IMR-90 (cell line): ENCODE results near the gene MAGI2. TPM values are rescaled to one million over a fixed set of nuclear protein-coding genes. Genes with fewer than 3 reads are reported as not detected.

ENCODE experiments used
- ATAC-seq: fragments of 200-7000 bp; cut with Tn5 transposase; 2 replicates; pipeline ENCODE4 v1.9.1; 2020; ENCODE audit warnings: low read depth, mild to moderate bottlenecking, moderate library complexity
- BruUV-seq: library from RNA; stranded (reverse); fragments of 400-500 nt; replicated peaks from 2 replicates; lab custom pipeline; 2021; lab: Mats Ljungman, UMichigan
- CTCF ChIA-PET: fragments of 300-600 bp; formaldehyde crosslinking; extraction: SDS; loops from one replicate; lab custom pipeline; 2021; ENCODE audit warnings: antibody characterized with exemption; lab: Yijun Ruan, JAX
- POLR2A ChIA-PET: fragments of 300-600 bp; sonication (Branson Sonifier 250); formaldehyde crosslinking; loops from one replicate; lab custom pipeline; 2022; ENCODE audit warnings: antibody characterized with exemption; ENCODE audit not compliant: unreplicated experiment; lab: Charles Lee
- DNase-seq: peaks from one replicate; pipeline ENCODE4 v3.0.0; 2013
- H2AFZ ChIP-seq: replicated peaks from 2 replicates; pipeline ENCODE3; 2013; ENCODE audit warnings: low read length, mild to moderate bottlenecking; ENCODE audit not compliant: poor library complexity
- H2AK5ac ChIP-seq: 2 replicates; pipeline ENCODE4 v1.6.1; 2013; ENCODE audit warnings: low read depth, low read length, inconsistent platforms
- H2AK9ac ChIP-seq: replicated peaks from 2 replicates; pipeline ENCODE3; 2013; ENCODE audit warnings: mild to moderate bottlenecking, low read depth, low read length, moderate library complexity; ENCODE audit not compliant: poor library complexity
- H2BK120ac ChIP-seq: 2 replicates; pipeline ENCODE4 v1.6.1; 2013; ENCODE audit warnings: low read depth, low read length, inconsistent platforms
- H2BK15ac ChIP-seq: 3 replicates; pipeline ENCODE4 v1.6.1; 2013; ENCODE audit warnings: low read depth, low read length, inconsistent platforms
- H2BK20ac ChIP-seq: 2 replicates; pipeline ENCODE4 v1.6.1; 2013; ENCODE audit warnings: low read depth, mild to moderate bottlenecking, inconsistent platforms, low read length, moderate library complexity
- H2BK5ac ChIP-seq: 2 replicates; pipeline ENCODE4 v1.6.1; 2013; ENCODE audit warnings: mild to moderate bottlenecking, low read depth, low read length, inconsistent platforms; ENCODE audit not compliant: poor library complexity, severe bottlenecking
- H3K14ac ChIP-seq: replicated peaks from 2 replicates; pipeline ENCODE4 v1.6.1; 2013; ENCODE audit warnings: low read depth, low read length, inconsistent platforms
- H3K18ac ChIP-seq: 2 replicates; pipeline ENCODE4 v1.6.1; 2013; ENCODE audit warnings: low read depth, low read length, control low read depth
- H3K23ac ChIP-seq: 2 replicates; pipeline ENCODE4 v1.6.1; 2013; ENCODE audit warnings: low read depth, low read length, inconsistent platforms
- H3K27ac ChIP-seq: 2 replicates; pipeline ENCODE4 v1.5.1; 2013; ENCODE audit warnings: mild to moderate bottlenecking, control low read depth, low read length; ENCODE audit not compliant: insufficient read depth
- H3K27me3 ChIP-seq: 2 replicates; pipeline ENCODE4 v1.6.1; 2013; ENCODE audit warnings: low read length; ENCODE audit not compliant: control insufficient read depth, insufficient read depth
- H3K36me3 ChIP-seq: 2 replicates; pipeline ENCODE4 v1.6.1; 2013; ENCODE audit warnings: low read length, mixed read lengths; ENCODE audit not compliant: control insufficient read depth, insufficient read depth
- H3K4ac ChIP-seq: 2 replicates; pipeline ENCODE4 v1.6.1; 2013; ENCODE audit warnings: low read depth, low read length, inconsistent platforms
- H3K4me1 ChIP-seq: 2 replicates; pipeline ENCODE4 v1.6.1; 2013; ENCODE audit warnings: low read length, mixed read lengths; ENCODE audit not compliant: control insufficient read depth, insufficient read depth
- H3K4me2 ChIP-seq: 2 replicates; pipeline ENCODE4 v1.6.1; 2013; ENCODE audit warnings: low read depth, mild to moderate bottlenecking, control low read depth, low read length, moderate library complexity
- H3K4me3 ChIP-seq: 2 replicates; pipeline ENCODE4 v1.5.1; 2013; ENCODE audit warnings: low read depth, mild to moderate bottlenecking, control low read depth, low read length, moderate library complexity; ENCODE audit not compliant: insufficient read depth
- H3K56ac ChIP-seq: 2 replicates; pipeline ENCODE4 v1.6.1; 2013; ENCODE audit warnings: low read length, inconsistent platforms; ENCODE audit not compliant: insufficient read depth; ENCODE audit errors: extremely low read depth
- H3K79me1 ChIP-seq, 2 experiments: 2 replicates each; pipeline ENCODE4 v1.6.1; 2013; ENCODE audit warnings: low read length in 2 of 2, inconsistent platforms in 1 of 2, low read depth in 1 of 2
- H3K9ac ChIP-seq: 2 replicates; pipeline ENCODE4 v1.6.1; 2013; ENCODE audit warnings: low read depth, low read length, control low read depth
- H3K9me1 ChIP-seq: 2 replicates; pipeline ENCODE4 v1.6.1; 2013; ENCODE audit warnings: low read length, inconsistent platforms; ENCODE audit not compliant: insufficient read depth
- H3K9me3 ChIP-seq: 2 replicates; pipeline ENCODE4 v1.6.1; 2013; ENCODE audit warnings: low read length; ENCODE audit not compliant: control insufficient read depth, insufficient read depth
- H4K20me1 ChIP-seq: 2 replicates; pipeline ENCODE4 v1.6.1; 2013; ENCODE audit warnings: low read length, inconsistent platforms; ENCODE audit not compliant: insufficient read depth
- H4K5ac ChIP-seq: 2 replicates; pipeline ENCODE4 v1.6.1; 2013; ENCODE audit warnings: mild to moderate bottlenecking, low read depth, low read length, control low read depth
- H4K8ac ChIP-seq, 2 experiments: 2 replicates each; pipeline ENCODE4 v1.6.1; 2013; ENCODE audit warnings: low read depth in 2 of 2, low read length in 2 of 2, control low read depth in 1 of 2, inconsistent platforms in 1 of 2
- H4K91ac ChIP-seq: 2 replicates; pipeline ENCODE4 v1.6.1; 2013; ENCODE audit warnings: low read depth, low read length, inconsistent platforms; ENCODE audit not compliant: insufficient read depth
- BHLHE40 ChIP-seq: fragments of 150-350 bp; IDR thresholded peaks from 2 replicates; pipeline ENCODE4 v1.6.1; 2016; ENCODE audit warnings: mild to moderate bottlenecking, low read depth, low read length
- FOS ChIP-seq: fragments of 150-350 bp; IDR thresholded peaks from 2 replicates; pipeline ENCODE4 v1.6.1; 2016; ENCODE audit warnings: low read depth, low read length
- WGBS, 2 experiments: methylation state at CpG; one replicate each; pipeline versions ENCODE4 v1.1.5 to v1.1.7; 2013; ENCODE audit warnings: missing lambda C conversion rate in 2 of 2; ENCODE audit not compliant: insufficient read length in 1 of 2; ENCODE audit errors: extremely low coverage in 2 of 2; 5-methylcytosine and 5-hydroxymethylcytosine counted together
- dilution Hi-C: fragments of 300-500 bp; cut with HindIII; formaldehyde crosslinking; loops from one replicate; pipeline ENCODE4 v1.14.3; 2018; ENCODE audit warnings: low sequenced_read_pairs; ENCODE audit not compliant: unreplicated experiment
- in situ Hi-C: fragments of 300-500 bp; cut with MboI; formaldehyde crosslinking; loops from 3 replicates; pipeline ENCODE4 v1.14.3; 2019; ENCODE audit warnings: low sequenced_read_pairs, inconsistent platforms, mixed read lengths
- intact Hi-C: fragments of 100-400 bp; cut with micrococcal nuclease; formaldehyde crosslinking; loops from 2 replicates; pipeline ENCODE4 v1.10.0; 2022
- polyA plus RNA-seq, 3 experiments: library from polyadenylated mRNA; depleted of rRNA; stranded (reverse); fragments of >200 nt; gene quantifications; 2 replicates each; pipeline ENCODE4 v1.2.3, GENCODE V29; 2012; ENCODE audit warnings: low replicate concordance in 1 of 3
- total RNA-seq: library from RNA; depleted of rRNA; stranded (reverse); fragments of >200 nt; gene quantifications from 2 replicates; pipeline ENCODE4 v1.2.3, GENCODE V29; 2012

MAGI2 gene
- total and polyA plus RNA-seq, 2 of the 4 experiments (the other 2 are of a cell fraction): 2.5 to 17.9 TPM

DNA sequence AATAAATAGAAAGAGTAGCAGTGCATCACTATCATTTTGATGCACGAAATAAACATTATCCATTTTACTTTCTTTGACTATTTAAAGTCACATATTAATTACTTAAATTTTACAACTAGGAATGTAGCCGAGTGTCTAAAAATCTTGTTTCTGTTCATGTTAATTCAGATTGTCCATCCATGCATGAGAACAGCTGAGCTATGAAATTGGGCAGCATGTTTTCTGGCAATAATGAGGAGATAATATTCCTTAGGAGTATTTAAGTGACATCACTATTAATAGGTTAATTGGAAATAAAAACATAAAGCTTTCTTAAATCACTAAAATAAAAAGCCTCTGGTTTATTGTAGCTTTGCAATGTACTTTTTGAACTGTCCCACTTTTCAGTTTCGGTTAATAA, 1361.1 kb downstream of the MAGI2 start:
- in situ Hi-C loops (no loop called here), dilution Hi-C loops (no loop called here), intact Hi-C loops (no loop called here)
- H4K8ac ChIP-seq: no peak overlapping the region
- H2AK5ac ChIP-seq: no peak overlapping the region
- H4K91ac ChIP-seq: no peak overlapping the region
- H4K20me1 ChIP-seq: no peaks in the 10 kb centered on the region
- H3K27ac ChIP-seq: no peak overlapping the region
- H3K18ac ChIP-seq: no peak overlapping the region
- POLR2A ChIA-PET: no interaction called here
- TF ChIP-seq BHLHE40: no peak
- no peak for TF ChIP-seq FOS
- no peaks in the 10 kb centered on the region for H3K27me3 ChIP-seq
- peaks cover 2% of the 10 kb centered on the region; the same call in 1 of the 2 replicates for H3K4me1 ChIP-seq
- no peaks in the 10 kb centered on the region for H3K9me1 ChIP-seq
- no peak overlapping the region for H3K4me3 ChIP-seq
- no peak overlapping the region for H4K5ac ChIP-seq
- no peak overlapping the region for H2BK5ac ChIP-seq
- no peak overlapping the region for H2BK15ac ChIP-seq
- no peak overlapping the region for H3K14ac ChIP-seq
- ATAC-seq: no peak
- no peaks in the 10 kb centered on the region for H3K9me3 ChIP-seq
- no TSS peak for BruUV-seq
- H3K4me2 ChIP-seq: no peak overlapping the region
- no CpG with 5 or more reads among the region's 3 CpGs for WGBS, 2 experiments
- no peaks in the 10 kb centered on the region for H3K79me1 ChIP-seq
- H2AFZ ChIP-seq: no peak overlapping the region
- H3K9ac ChIP-seq: no peak overlapping the region
- DNase-seq: no peak
- CTCF ChIA-PET: no interaction called here
- H3K36me3 ChIP-seq: no peaks in the 10 kb centered on the region
- no peak overlapping the region for H2BK20ac ChIP-seq
- H3K4ac ChIP-seq: no peak overlapping the region
- no peak overlapping the region for H3K23ac ChIP-seq
- no peak overlapping the region for H2BK120ac ChIP-seq
- no peak overlapping the region for H2AK9ac ChIP-seq
- H3K56ac ChIP-seq: no peak overlapping the region
